Measurements from ENCODE around the gene SH3RF3.

- TF ChIP-seq ARNTL (CRISPR knock-in tag; IDR thresholded peaks at IDR 0.05; ENCODE audit: borderline replicate concordance, low read depth), result no peak
- TF ChIP-seq, protein P1, sequence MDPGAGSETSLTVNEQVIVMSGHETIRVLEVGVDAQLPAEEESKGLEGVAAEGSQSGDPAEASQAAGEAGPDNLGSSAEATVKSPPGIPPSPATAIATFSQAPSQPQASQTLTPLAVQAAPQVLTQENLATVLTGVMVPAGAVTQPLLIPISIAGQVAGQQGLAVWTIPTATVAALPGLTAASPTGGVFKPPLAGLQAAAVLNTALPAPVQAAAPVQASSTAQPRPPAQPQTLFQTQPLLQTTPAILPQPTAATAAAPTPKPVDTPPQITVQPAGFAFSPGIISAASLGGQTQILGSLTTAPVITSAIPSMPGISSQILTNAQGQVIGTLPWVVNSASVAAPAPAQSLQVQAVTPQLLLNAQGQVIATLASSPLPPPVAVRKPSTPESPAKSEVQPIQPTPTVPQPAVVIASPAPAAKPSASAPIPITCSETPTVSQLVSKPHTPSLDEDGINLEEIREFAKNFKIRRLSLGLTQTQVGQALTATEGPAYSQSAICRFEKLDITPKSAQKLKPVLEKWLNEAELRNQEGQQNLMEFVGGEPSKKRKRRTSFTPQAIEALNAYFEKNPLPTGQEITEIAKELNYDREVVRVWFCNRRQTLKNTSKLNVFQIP (CRISPR knock-in tag; IDR thresholded peaks at IDR 0.05; ENCODE audit: borderline replicate concordance, low read depth), result no peak
- no peak for TF ChIP-seq ISL1 (CRISPR knock-in tag; IDR thresholded peaks at IDR 0.05)
- TF ChIP-seq PATZ1 (CRISPR knock-in tag; IDR thresholded peaks at IDR 0.05; ENCODE audit: borderline replicate concordance), result no peak
- TF ChIP-seq ZFP30 (CRISPR knock-in tag; IDR thresholded peaks at IDR 0.05), result no peak
- TF ChIP-seq PPARA (CRISPR knock-in tag; IDR thresholded peaks at IDR 0.05; ENCODE audit: borderline replicate concordance), result no peak
- no peak for TF ChIP-seq CREB5 (CRISPR knock-in tag; IDR thresholded peaks at IDR 0.05; ENCODE audit: low read depth)
- TF ChIP-seq SNAI2 (CRISPR knock-in tag; IDR thresholded peaks at IDR 0.05), result no peak
- no peak for TF ChIP-seq OSR1 (CRISPR knock-in tag; IDR thresholded peaks at IDR 0.05)
- TF ChIP-seq TCF4 (CRISPR knock-in tag; IDR thresholded peaks at IDR 0.05; ENCODE audit: borderline replicate concordance), result no peak
- no peak for TF ChIP-seq ESRRG (CRISPR knock-in tag; IDR thresholded peaks at IDR 0.05)
Observed at GRCh38 chr2:109170645-109171044, 41.6 kb downstream of the SH3RF3 start.

Measured in SK-N-SH treated with all-trans-retinoic acid at 6 μM for 48 hours (cell line).